Nephron progenitor cell (in vitro differentiated cells): Measurements from ENCODE around the gene C2orf74.
A peak's percentile ranks its signal among the peaks of the same experiment; 100 is the strongest.

Source experiments
- DNase-seq: peaks from one replicate; pipeline ENCODE4 v3.0.0; 2021
- H3K27ac Mint-ChIP-seq: 2 replicates; pipeline ENCODE4 v1.8.0; 2021; ENCODE audit warnings: mild to moderate bottlenecking, moderate library complexity, mixed read lengths
- H3K27me3 Mint-ChIP-seq: 2 replicates; pipeline ENCODE4 v1.8.0; 2021; ENCODE audit warnings: mild to moderate bottlenecking, low read depth, mixed read lengths; ENCODE audit not compliant: poor library complexity
- H3K36me3 Mint-ChIP-seq: 2 replicates; pipeline ENCODE4 v1.8.0; 2021; ENCODE audit warnings: low read depth, mixed read lengths
- H3K4me1 Mint-ChIP-seq: 2 replicates; pipeline ENCODE4 v1.8.0; 2021; ENCODE audit warnings: mixed read lengths
- H3K4me3 Mint-ChIP-seq: 2 replicates; pipeline ENCODE4 v1.8.0; 2021; ENCODE audit warnings: mild to moderate bottlenecking, moderate library complexity, mixed read lengths
- H3K9me3 Mint-ChIP-seq: 2 replicates; pipeline ENCODE4 v1.8.0; 2021; ENCODE audit warnings: mild to moderate bottlenecking, moderate library complexity, mixed read lengths
- TF ChIP-seq, protein P1 (sequence below): fragments of 200-600 bp; sonication (generic); IDR thresholded peaks from 2 replicates; pipeline ENCODE4 v1.5.0; 2021; ENCODE audit warnings: antibody characterized with exemption

Gene C2orf74

DNA sequence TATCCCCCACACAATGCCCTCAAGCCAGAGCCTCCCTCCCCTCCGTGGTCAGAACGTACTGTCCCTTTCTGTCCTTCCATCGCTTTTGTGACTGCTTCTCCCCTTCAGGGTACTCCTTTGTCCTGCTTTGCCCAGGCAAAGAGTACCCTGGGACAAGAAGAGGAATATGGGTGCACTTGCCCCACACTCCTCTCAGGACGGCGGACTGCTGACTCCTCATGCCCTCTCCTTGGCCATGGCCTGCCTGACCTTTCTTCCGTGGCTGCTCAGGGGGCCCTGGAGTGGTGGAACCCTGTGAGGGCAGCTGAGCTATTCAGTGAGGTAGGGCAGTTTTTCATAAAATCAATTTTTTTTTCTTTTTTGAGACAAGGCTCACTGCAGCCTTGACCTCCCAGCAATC lies 18.7 kb downstream of the C2orf74 start:
- Mint-ChIP-seq H3K9me3 (no peaks in the 10 kb centered on the region), H3K36me3 (peaks cover 61% of the 10 kb centered on the region), H3K4me3 (peak overlapping the region; percentile 87), H3K27ac (peak overlapping the region; percentile 95), H3K4me1 (peaks cover 59% of the 10 kb centered on the region), H3K27me3 (peaks cover 10% of the 10 kb centered on the region)
- DNase-seq = no peak
- TF ChIP-seq, protein P1, sequence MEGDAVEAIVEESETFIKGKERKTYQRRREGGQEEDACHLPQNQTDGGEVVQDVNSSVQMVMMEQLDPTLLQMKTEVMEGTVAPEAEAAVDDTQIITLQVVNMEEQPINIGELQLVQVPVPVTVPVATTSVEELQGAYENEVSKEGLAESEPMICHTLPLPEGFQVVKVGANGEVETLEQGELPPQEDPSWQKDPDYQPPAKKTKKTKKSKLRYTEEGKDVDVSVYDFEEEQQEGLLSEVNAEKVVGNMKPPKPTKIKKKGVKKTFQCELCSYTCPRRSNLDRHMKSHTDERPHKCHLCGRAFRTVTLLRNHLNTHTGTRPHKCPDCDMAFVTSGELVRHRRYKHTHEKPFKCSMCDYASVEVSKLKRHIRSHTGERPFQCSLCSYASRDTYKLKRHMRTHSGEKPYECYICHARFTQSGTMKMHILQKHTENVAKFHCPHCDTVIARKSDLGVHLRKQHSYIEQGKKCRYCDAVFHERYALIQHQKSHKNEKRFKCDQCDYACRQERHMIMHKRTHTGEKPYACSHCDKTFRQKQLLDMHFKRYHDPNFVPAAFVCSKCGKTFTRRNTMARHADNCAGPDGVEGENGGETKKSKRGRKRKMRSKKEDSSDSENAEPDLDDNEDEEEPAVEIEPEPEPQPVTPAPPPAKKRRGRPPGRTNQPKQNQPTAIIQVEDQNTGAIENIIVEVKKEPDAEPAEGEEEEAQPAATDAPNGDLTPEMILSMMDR = no peak

DNA sequence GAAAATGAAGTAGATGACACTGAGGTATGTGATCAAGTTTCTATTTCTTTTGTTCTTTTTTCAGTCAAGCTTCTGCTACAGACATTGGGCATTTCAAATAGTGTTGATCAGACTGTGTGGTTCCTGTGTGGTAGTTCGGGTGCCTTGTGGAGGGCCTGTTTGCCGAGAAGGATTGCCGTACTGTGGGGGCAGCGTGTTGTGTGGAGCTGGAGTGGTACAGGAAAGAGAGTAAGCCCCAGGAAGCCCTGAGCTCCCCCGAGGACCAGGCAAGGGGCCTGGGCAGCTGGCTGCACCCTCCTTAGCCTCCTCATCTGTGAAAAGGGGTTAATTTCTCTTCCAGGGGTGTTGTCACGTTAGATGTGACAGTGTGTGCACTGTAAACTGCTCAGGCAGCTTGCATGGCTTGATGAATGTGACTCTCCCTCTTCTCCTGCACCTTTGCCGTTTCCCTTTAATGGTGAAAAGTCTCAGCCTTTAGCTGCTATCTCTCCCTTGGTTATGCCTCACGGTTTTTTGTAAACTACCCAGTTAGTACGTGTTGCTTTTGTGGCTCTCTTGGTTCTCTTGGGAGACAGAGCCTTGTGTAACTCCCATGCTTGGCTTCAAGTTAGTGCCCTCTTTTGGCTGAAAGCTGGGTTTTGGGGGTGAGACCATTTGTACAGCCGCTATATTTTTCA lies 19.5 kb downstream of the C2orf74 start:
- H3K27ac Mint-ChIP-seq = peak overlapping the region; percentile 95
- peak overlapping the region; percentile 56 for H3K4me3 Mint-ChIP-seq
- peaks cover 54% of the 10 kb centered on the region for H3K4me1 Mint-ChIP-seq
- H3K27me3 Mint-ChIP-seq = peaks cover 2% of the 10 kb centered on the region
- DNase-seq = no peak
- no peaks in the 10 kb centered on the region for H3K9me3 Mint-ChIP-seq
- H3K36me3 Mint-ChIP-seq = peaks cover 69% of the 10 kb centered on the region
- TF ChIP-seq, protein P1 = no peak

DNA sequence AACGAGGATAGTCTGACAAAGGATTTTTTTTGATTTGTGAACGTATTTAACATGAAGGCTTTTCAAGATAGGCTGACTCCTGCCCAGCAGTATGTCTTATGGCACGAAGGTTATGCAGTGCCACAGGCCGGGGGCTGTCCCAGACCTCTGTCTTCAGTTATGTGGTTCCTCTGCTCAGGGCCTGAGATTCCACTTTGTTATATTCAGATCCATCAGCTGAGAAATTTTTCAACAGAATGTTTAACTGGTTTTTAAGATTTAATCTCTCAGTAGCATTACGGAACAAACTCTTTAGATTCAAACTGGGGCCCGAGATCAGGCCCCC lies 20.0 kb downstream of the C2orf74 start:
- peaks cover 74% of the 10 kb centered on the region for H3K36me3 Mint-ChIP-seq
- H3K4me1 Mint-ChIP-seq = peaks cover 50% of the 10 kb centered on the region

DNA sequence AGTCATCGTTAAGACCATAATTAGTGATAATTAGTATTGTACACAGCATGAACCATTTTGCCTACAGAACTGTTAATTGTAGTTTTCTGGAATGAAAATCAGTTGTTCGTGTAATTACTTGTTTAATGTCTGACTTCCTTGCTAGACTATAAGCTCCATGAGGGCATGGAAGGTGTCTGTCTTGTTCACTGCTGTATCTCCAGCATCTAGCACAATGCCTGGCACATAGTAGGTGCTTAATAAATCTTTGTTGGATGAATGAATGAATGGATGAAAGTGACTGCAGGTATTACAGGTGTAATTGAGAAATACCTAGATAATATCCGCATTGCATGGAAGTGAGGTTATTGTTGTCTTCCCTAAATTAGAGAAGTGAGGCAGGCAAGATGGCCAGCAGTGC lies 21.8 kb downstream of the C2orf74 start:
- peaks cover 3% of the 10 kb centered on the region for H3K27me3 Mint-ChIP-seq
- H3K27ac Mint-ChIP-seq = no peak overlapping the region
- peaks cover 37% of the 10 kb centered on the region for H3K4me1 Mint-ChIP-seq
- H3K4me3 Mint-ChIP-seq = no peak overlapping the region
- peaks cover 92% of the 10 kb centered on the region for H3K36me3 Mint-ChIP-seq
- TF ChIP-seq, protein P1 = no peak
- DNase-seq = no peak
- no peaks in the 10 kb centered on the region for H3K9me3 Mint-ChIP-seq

More for the DNA sequence above, 20.0 kb downstream of the C2orf74 start:
- Mint-ChIP-seq H3K4me3 (peak overlapping the region; percentile 56), H3K9me3 (no peaks in the 10 kb centered on the region), H3K27ac (no peak overlapping the region), H3K27me3 (peaks cover 1% of the 10 kb centered on the region)
- TF ChIP-seq, protein P1 = no peak
- no peak for DNase-seq

DNA sequence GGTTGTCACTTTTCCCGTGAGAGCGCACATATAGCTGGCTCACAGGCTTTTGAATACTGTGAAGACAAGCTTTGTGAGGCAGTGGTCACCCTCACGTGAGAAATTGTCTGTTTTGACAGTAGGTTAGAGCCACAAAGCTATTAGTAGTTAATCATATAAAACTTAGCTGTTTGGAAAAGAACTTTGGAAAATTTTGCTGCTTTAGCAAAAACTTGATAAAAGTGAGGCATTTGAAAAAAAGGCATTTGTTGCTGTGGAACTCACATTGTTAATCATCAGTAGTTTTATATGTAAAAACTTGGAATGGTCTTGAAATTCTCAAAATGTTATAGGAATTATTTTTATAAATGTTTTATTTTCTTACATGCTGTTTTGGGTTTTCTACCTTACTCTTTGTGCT lies 22.3 kb downstream of the C2orf74 start:
- H3K4me3 Mint-ChIP-seq = no peak overlapping the region

More for the DNA sequence above, 22.3 kb downstream of the C2orf74 start:
- H3K27me3 Mint-ChIP-seq = peaks cover 3% of the 10 kb centered on the region
- H3K4me1 Mint-ChIP-seq = peaks cover 33% of the 10 kb centered on the region
- no peak for DNase-seq
- H3K36me3 Mint-ChIP-seq = peaks cover 95% of the 10 kb centered on the region
- no peak overlapping the region for H3K27ac Mint-ChIP-seq
- TF ChIP-seq, protein P1 = no peak
- H3K9me3 Mint-ChIP-seq = no peaks in the 10 kb centered on the region
